HepG2 (cell line): ENCODE measurements around the gene PEX13. TPM values are rescaled to one million over a fixed set of nuclear protein-coding genes. Genes with fewer than 3 reads are reported as not detected.

Experiments used
- ADNP ChIP-seq: sonication (generic); formaldehyde crosslinking; IDR thresholded peaks from 2 replicates; pipeline ENCODE4 v1.4.0; 2020; ENCODE audit warnings: missing genetic modification reagents
- AGO2 ChIP-seq: fragments of 200-400 bp; formaldehyde crosslinking; optimal IDR thresholded peaks from 2 replicates; pipeline ENCODE3; 2017; ENCODE audit warnings: mild to moderate bottlenecking, low read depth, low read length, moderate library complexity
- ASH2L ChIP-seq: fragments of 300-600, 200-600 bp; sonication (generic); IDR thresholded peaks from 2 replicates; pipeline ENCODE4 v1.7.0; 2017; ENCODE audit warnings: low read depth, mild to moderate bottlenecking, moderate library complexity, mixed read lengths, low read length; ENCODE audit not compliant: insufficient read length
- CREB3 ChIP-seq: sonication (generic); formaldehyde crosslinking; IDR thresholded peaks from 2 replicates; pipeline ENCODE4 v1.5.0; 2020; ENCODE audit warnings: missing genetic modification reagents
- CREM ChIP-seq, 2 experiments: sonication (generic) in 1 of 2; formaldehyde crosslinking in 1 of 2; IDR thresholded peaks; 2 replicates each; pipeline versions ENCODE4 v1.4.0 to v1.6.1; 2016 to 2020; ENCODE audit warnings: antibody characterized with exemption in 1 of 2, mild to moderate bottlenecking in 1 of 2, missing genetic modification reagents in 1 of 2
- IKZF5 ChIP-seq: IDR thresholded peaks from 2 replicates; pipeline ENCODE4 v1.6.1; 2018; ENCODE audit warnings: missing genetic modification reagents, mild to moderate bottlenecking, missing compliant biosample characterization
- KDM1A ChIP-seq: IDR thresholded peaks from 2 replicates; pipeline ENCODE4 v1.6.1; 2016; ENCODE audit warnings: missing compliant biosample characterization
- MIER2 ChIP-seq: IDR thresholded peaks from 2 replicates; pipeline ENCODE4 v1.6.1; 2016; ENCODE audit warnings: missing biosample characterization, missing genetic modification reagents
- SAP130 ChIP-seq: IDR thresholded peaks from 2 replicates; pipeline ENCODE4 v1.6.1; 2016; ENCODE audit warnings: low read depth
- SMARCC2 ChIP-seq: fragments of 450-650 bp; IDR thresholded peaks from 2 replicates; pipeline ENCODE4 v1.6.1; 2017; ENCODE audit warnings: antibody characterized with exemption, mild to moderate bottlenecking
- YEATS4 ChIP-seq: sonication (generic); formaldehyde crosslinking; IDR thresholded peaks from 2 replicates; pipeline ENCODE4 v1.4.0; 2020; ENCODE audit warnings: missing genetic modification reagents, borderline replicate concordance
- ZNF20 ChIP-seq: sonication (generic); formaldehyde crosslinking; IDR thresholded peaks from 2 replicates; pipeline ENCODE4 v1.4.0; 2020; ENCODE audit warnings: mild to moderate bottlenecking, moderate library complexity, missing genetic modification reagents
- ZNF615 ChIP-seq: sonication (generic); formaldehyde crosslinking; IDR thresholded peaks from 2 replicates; pipeline ENCODE4 v1.5.0; 2020; ENCODE audit warnings: mild to moderate bottlenecking, missing genetic modification reagents, borderline replicate concordance
- ZNF720 ChIP-seq: sonication (generic); formaldehyde crosslinking; IDR thresholded peaks from 2 replicates; pipeline ENCODE4 v1.4.0; 2020; ENCODE audit warnings: missing genetic modification reagents
- ZNF770 ChIP-seq: sonication (generic); formaldehyde crosslinking; IDR thresholded peaks from 2 replicates; pipeline ENCODE4 v1.5.0; 2020; ENCODE audit warnings: mild to moderate bottlenecking, missing genetic modification reagents
- polyA plus RNA-seq, 8 experiments: library from polyadenylated mRNA; depleted of rRNA in 3 of 8; stranded (reverse) in 7 of 8; unstranded in 1 of 8; fragments of >200 nt; fragmentation: Illumina TruSeq in 4 of 8; extraction: Trizol in 4 of 8; gene quantifications; 2 replicates each; pipeline versions ENCODE4 v1.2.1 to v1.2.3, GENCODE V29; 2011 to 2016; ENCODE audit warnings: low read depth in 4 of 8, missing spikeins in 1 of 8, mixed read lengths in 1 of 8; ENCODE audit not compliant: insufficient read depth in 1 of 8
- total RNA-seq, 5 experiments: library from RNA; depleted of rRNA; stranded (reverse); fragments of >200 nt; fragmentation: Illumina TruSeq; extraction: Trizol; gene quantifications; 2 replicates each; pipeline ENCODE4 v1.2.3, GENCODE V29; 2016; ENCODE audit warnings: low read depth in 1 of 5
- TF ChIP-seq, protein P1 (sequence below): IDR thresholded peaks from 2 replicates; pipeline ENCODE4 v1.4.0; 2020; ENCODE audit warnings: mild to moderate bottlenecking, missing genetic modification reagents
- TF ChIP-seq, protein P2 (sequence below): sonication (generic); formaldehyde crosslinking; IDR thresholded peaks from 2 replicates; pipeline ENCODE4 v1.9.0; 2022; ENCODE audit warnings: missing genetic modification reagents, mild to moderate bottlenecking, borderline replicate concordance

Gene PEX13
- total and polyA plus RNA-seq, 2 of the 13 experiments (the other 11 are each of a cell fraction or from before 2014, with no cell fraction given): 47.9 to 75.9 TPM

DNA sequence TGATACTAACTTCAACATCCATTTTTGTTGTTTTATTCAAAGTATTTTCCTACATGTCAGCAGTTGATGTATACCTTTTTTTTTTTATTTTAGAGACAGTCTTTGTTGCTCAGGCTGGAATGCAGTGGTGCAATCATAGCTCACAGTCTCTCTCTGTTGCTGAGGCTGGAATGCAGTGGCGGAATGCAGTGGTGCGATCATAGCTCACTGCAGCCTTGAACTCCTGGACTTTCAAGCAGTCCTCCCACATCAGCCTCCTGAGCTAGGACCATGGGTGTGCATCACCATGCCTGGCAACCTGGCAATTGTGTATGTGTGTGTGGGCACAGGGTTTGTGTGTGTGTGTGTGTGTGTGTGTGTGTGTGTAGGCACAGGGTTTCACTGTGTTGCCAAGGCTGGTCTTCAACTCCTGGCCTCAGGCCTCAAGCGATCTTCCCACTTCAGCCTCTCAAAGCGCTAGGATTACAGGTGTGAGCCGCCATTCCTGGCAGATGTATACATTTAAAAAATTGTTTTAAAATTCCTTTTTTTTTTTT lies 72.9 kb downstream of the PEX13 start (continued):
- TF ChIP-seq ZNF770 (CRISPR knock-in tag) (peak; percentile 99), ASH2L (peak; percentile 64), CREB3 (CRISPR knock-in tag) (no peak), MIER2 (0 out of 2 replicates have a peak, but pooled peaks have one; percentile 35), IKZF5 (peak; percentile 64), YEATS4 (peak; percentile 57; the same call in 1 of the 2 replicates), ZNF20 (no peak), CREM (IDR thresholded peaks at IDR 0.05) (peak; percentile 39; the same call in 1 of the 2 replicates), CREM (CRISPR knock-in tag; IDR thresholded peaks at IDR 0.05) (no peak), SAP130 (CRISPR knock-in tag) (peak; percentile 71), KDM1A (CRISPR knock-in tag) (peak; percentile 96), ZNF615 (CRISPR knock-in tag) (0 out of 2 replicates have a peak, but pooled peaks have one; percentile 61), SMARCC2 (0 out of 2 replicates have a peak, but pooled peaks have one; percentile 22), ADNP (CRISPR knock-in tag) (peak; percentile 82), ZNF720 (no peak), AGO2 (no peak)
- TF ChIP-seq, protein P1, sequence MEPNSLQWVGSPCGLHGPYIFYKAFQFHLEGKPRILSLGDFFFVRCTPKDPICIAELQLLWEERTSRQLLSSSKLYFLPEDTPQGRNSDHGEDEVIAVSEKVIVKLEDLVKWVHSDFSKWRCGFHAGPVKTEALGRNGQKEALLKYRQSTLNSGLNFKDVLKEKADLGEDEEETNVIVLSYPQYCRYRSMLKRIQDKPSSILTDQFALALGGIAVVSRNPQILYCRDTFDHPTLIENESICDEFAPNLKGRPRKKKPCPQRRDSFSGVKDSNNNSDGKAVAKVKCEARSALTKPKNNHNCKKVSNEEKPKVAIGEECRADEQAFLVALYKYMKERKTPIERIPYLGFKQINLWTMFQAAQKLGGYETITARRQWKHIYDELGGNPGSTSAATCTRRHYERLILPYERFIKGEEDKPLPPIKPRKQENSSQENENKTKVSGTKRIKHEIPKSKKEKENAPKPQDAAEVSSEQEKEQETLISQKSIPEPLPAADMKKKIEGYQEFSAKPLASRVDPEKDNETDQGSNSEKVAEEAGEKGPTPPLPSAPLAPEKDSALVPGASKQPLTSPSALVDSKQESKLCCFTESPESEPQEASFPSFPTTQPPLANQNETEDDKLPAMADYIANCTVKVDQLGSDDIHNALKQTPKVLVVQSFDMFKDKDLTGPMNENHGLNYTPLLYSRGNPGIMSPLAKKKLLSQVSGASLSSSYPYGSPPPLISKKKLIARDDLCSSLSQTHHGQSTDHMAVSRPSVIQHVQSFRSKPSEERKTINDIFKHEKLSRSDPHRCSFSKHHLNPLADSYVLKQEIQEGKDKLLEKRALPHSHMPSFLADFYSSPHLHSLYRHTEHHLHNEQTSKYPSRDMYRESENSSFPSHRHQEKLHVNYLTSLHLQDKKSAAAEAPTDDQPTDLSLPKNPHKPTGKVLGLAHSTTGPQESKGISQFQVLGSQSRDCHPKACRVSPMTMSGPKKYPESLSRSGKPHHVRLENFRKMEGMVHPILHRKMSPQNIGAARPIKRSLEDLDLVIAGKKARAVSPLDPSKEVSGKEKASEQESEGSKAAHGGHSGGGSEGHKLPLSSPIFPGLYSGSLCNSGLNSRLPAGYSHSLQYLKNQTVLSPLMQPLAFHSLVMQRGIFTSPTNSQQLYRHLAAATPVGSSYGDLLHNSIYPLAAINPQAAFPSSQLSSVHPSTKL (CRISPR knock-in tag): peak; percentile 82
- TF ChIP-seq, protein P2, sequence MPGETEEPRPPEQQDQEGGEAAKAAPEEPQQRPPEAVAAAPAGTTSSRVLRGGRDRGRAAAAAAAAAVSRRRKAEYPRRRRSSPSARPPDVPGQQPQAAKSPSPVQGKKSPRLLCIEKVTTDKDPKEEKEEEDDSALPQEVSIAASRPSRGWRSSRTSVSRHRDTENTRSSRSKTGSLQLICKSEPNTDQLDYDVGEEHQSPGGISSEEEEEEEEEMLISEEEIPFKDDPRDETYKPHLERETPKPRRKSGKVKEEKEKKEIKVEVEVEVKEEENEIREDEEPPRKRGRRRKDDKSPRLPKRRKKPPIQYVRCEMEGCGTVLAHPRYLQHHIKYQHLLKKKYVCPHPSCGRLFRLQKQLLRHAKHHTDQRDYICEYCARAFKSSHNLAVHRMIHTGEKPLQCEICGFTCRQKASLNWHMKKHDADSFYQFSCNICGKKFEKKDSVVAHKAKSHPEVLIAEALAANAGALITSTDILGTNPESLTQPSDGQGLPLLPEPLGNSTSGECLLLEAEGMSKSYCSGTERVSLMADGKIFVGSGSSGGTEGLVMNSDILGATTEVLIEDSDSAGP (CRISPR knock-in tag): peak; percentile 71
